Measurements from ENCODE around the gene AGBL1. TPM values are rescaled to one million over a fixed set of nuclear protein-coding genes. Genes with fewer than 3 reads are reported as not detected.

Gene AGBL1
- total RNA-seq, 1 donor from 2014 or later: not detected

- no peak for DNase-seq (ENCODE audit: low read depth, low spot score)
Observed at GRCh38 chr15:86235667-86236066, 156.0 kb downstream of the AGBL1 start.

- DNase-seq (ENCODE audit: low read depth, low spot score): no peak
Observed at GRCh38 chr15:86236356-86237110, 156.9 kb downstream of the AGBL1 start.

- DNase-seq (ENCODE audit: low read depth, low spot score): no peak
Observed at GRCh38 chr15:86237111-86237500, 157.4 kb downstream of the AGBL1 start.

GRCh38 chr15:86247249-86247955, 167.7 kb downstream of the AGBL1 start:
- no peak for DNase-seq (ENCODE audit: low read depth, low spot score)

GRCh38 chr15:86255247-86255646, 175.6 kb downstream of the AGBL1 start:
- DNase-seq (ENCODE audit: low read depth, low spot score): no peak

- no peak for DNase-seq (ENCODE audit: low read depth, low spot score)
Observed at GRCh38 chr15:86256628-86257027, 177.0 kb downstream of the AGBL1 start.

GRCh38 chr15:86259589-86259988, 179.9 kb downstream of the AGBL1 start:
- no peak for DNase-seq (ENCODE audit: low read depth, low spot score)

GRCh38 chr15:86263230-86263629, 183.6 kb downstream of the AGBL1 start:
- DNase-seq (ENCODE audit: low read depth, low spot score): no peak

- DNase-seq (ENCODE audit: low read depth, low spot score): no peak
Observed at GRCh38 chr15:86266896-86267484, 187.3 kb downstream of the AGBL1 start.

GRCh38 chr15:86267892-86268291, 188.2 kb downstream of the AGBL1 start:
- no peak for DNase-seq (ENCODE audit: low read depth, low spot score)

- DNase-seq (ENCODE audit: low read depth, low spot score): no peak
Observed at GRCh38 chr15:86268558-86268957, 188.9 kb downstream of the AGBL1 start.

GRCh38 chr15:86273309-86273708, 193.6 kb downstream of the AGBL1 start:
- no peak for DNase-seq (ENCODE audit: low read depth, low spot score)

- no peak for DNase-seq (ENCODE audit: low read depth, low spot score)
Observed at GRCh38 chr15:86275361-86275760, 195.7 kb downstream of the AGBL1 start.

GRCh38 chr15:86278586-86278985, 198.9 kb downstream of the AGBL1 start:
- no peak for DNase-seq (ENCODE audit: low read depth, low spot score)

GRCh38 chr15:86284635-86285034, 205.0 kb downstream of the AGBL1 start:
- DNase-seq (ENCODE audit: low read depth, low spot score): no peak

- no peak for DNase-seq (ENCODE audit: low read depth, low spot score)
Observed at GRCh38 chr15:86295511-86295910, 215.8 kb downstream of the AGBL1 start.

- DNase-seq (ENCODE audit: low read depth, low spot score): no peak
Observed at GRCh38 chr15:86296769-86297168, 217.1 kb downstream of the AGBL1 start.

GRCh38 chr15:86300390-86301125, 220.9 kb downstream of the AGBL1 start:
- no peak for DNase-seq (ENCODE audit: low read depth, low spot score)

- DNase-seq (ENCODE audit: low read depth, low spot score): no peak
Observed at GRCh38 chr15:86311568-86312280, 232.1 kb downstream of the AGBL1 start.

GRCh38 chr15:86312486-86312885, 232.8 kb downstream of the AGBL1 start:
- no peak for DNase-seq (ENCODE audit: low read depth, low spot score)

GRCh38 chr15:86316216-86316615, 236.5 kb downstream of the AGBL1 start:
- DNase-seq (ENCODE audit: low read depth, low spot score): no peak
